ENCODE data around the gene SETD2. TPM values are rescaled to one million over a fixed set of nuclear protein-coding genes. Genes with fewer than 3 reads are reported as not detected.

The SETD2 gene
- total and polyA plus RNA-seq, 2 donors (not counting 1 experiment from before 2014, with no cell fraction given): 22.5 to 35.3 TPM

GRCh38 chr3:47014036-47014435 lies 149.9 kb downstream of the SETD2 start:
- TF ChIP-seq CTCF (conservative IDR thresholded peaks at IDR 0.05 in 1 of 2, IDR thresholded peaks at IDR 0.05 in 1 of 2; ENCODE audit: low read depth in 1 of 2, low read length in 2 of 2): no peak
- no peak for TF ChIP-seq EZH2 (IDR thresholded peaks at IDR 0.05; ENCODE audit: low read length, missing control alignments)
- Histone ChIP-seq H3K27me3 (ENCODE audit: control insufficient read depth, insufficient read depth, low read length) (no peaks in the 10 kb centered on the region), H3K9me3 (ENCODE audit: control insufficient read depth, insufficient read depth, low read depth, low read length) (no peaks in the 10 kb centered on the region), H3K4me2 (ENCODE audit: extremely low read depth, insufficient read depth, low read length) (no peak overlapping the region), H4K20me1 (ENCODE audit: control insufficient read depth, extremely low read depth, insufficient read depth, low read length) (no peaks in the 10 kb centered on the region), H3K4me3 (replicated peaks in 1 of 4; ENCODE audit: control extremely low read depth in 1 of 4, insufficient read depth in 1 of 4, low read depth in 3 of 4, low read length in 4 of 4) (no peak overlapping the region), H3K27ac (ENCODE audit: insufficient read depth, low read length) (no peak overlapping the region), H3K79me2 (ENCODE audit: control insufficient read depth, insufficient read depth, low read length) (no peaks in the 10 kb centered on the region), H3K9ac (ENCODE audit: insufficient read depth, low read length) (no peak overlapping the region), H3K4me1 (ENCODE audit: control insufficient read depth, extremely low read depth, insufficient read depth, low read length) (peaks cover 22% of the 10 kb centered on the region), H3K36me3 (ENCODE audit: control insufficient read depth, insufficient read depth, low read length) (peaks cover 8% of the 10 kb centered on the region), H2AFZ (ENCODE audit: low read length) (no peak overlapping the region)
- no peak for DNase-seq (ENCODE audit: low read depth in 2 of 2)

DNA sequence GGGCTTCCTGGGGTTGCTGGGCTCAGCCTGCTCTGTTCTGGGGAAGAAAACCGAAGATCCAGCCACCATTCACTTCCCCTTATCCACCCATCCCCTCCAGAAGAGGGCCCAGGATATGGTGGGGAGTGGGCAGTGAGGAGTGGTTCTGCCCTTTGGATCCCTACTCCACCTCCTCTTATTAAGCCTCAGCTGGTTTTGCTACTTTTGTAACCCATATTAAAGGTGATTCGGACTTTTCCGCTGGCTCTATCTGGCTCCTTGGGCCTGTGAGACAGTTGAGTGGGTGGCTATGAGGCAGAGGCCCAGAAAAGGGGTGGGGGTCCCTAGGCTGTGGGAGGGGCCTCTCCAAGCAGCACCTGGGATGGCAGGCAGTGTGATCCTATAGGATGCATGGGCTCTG lies 150.7 kb downstream of the SETD2 start:
- Histone ChIP-seq H3K36me3 (ENCODE audit: control insufficient read depth, insufficient read depth, low read length) (peaks cover 8% of the 10 kb centered on the region), H3K9me3 (ENCODE audit: control insufficient read depth, insufficient read depth, low read depth, low read length) (no peaks in the 10 kb centered on the region), H3K27ac (ENCODE audit: insufficient read depth, low read length) (no peak overlapping the region), H2AFZ (ENCODE audit: low read length) (no peak overlapping the region), H3K4me1 (ENCODE audit: control insufficient read depth, extremely low read depth, insufficient read depth, low read length) (peaks cover 22% of the 10 kb centered on the region), H4K20me1 (ENCODE audit: control insufficient read depth, extremely low read depth, insufficient read depth, low read length) (no peaks in the 10 kb centered on the region), H3K4me2 (ENCODE audit: extremely low read depth, insufficient read depth, low read length) (no peak overlapping the region), H3K27me3 (ENCODE audit: control insufficient read depth, insufficient read depth, low read length) (no peaks in the 10 kb centered on the region), H3K9ac (ENCODE audit: insufficient read depth, low read length) (no peak overlapping the region), H3K4me3 (replicated peaks in 1 of 4; ENCODE audit: control extremely low read depth in 1 of 4, insufficient read depth in 1 of 4, low read depth in 3 of 4, low read length in 4 of 4) (no peak overlapping the region), H3K79me2 (ENCODE audit: control insufficient read depth, insufficient read depth, low read length) (no peaks in the 10 kb centered on the region)
- DNase-seq (ENCODE audit: low read depth in 2 of 2): no peak
- TF ChIP-seq EZH2 (IDR thresholded peaks at IDR 0.05; ENCODE audit: low read length, missing control alignments) (no peak), CTCF (conservative IDR thresholded peaks at IDR 0.05 in 1 of 2, IDR thresholded peaks at IDR 0.05 in 1 of 2; ENCODE audit: low read depth in 1 of 2, low read length in 2 of 2) (no peak)

GRCh38 chr3:47012342-47013230 lies 151.3 kb downstream of the SETD2 start:
- H2AFZ ChIP-seq (ENCODE audit: low read length): no peak overlapping the region
- H3K36me3 ChIP-seq (ENCODE audit: control insufficient read depth, insufficient read depth, low read length): peaks cover 4% of the 10 kb centered on the region
- no peak overlapping the region for H3K9ac ChIP-seq (ENCODE audit: insufficient read depth, low read length)
- no peaks in the 10 kb centered on the region for H3K9me3 ChIP-seq (ENCODE audit: control insufficient read depth, insufficient read depth, low read depth, low read length)
- no peak overlapping the region for H3K4me3 ChIP-seq (replicated peaks in 1 of 4; ENCODE audit: control extremely low read depth in 1 of 4, insufficient read depth in 1 of 4, low read depth in 3 of 4, low read length in 4 of 4)
- H3K79me2 ChIP-seq (ENCODE audit: control insufficient read depth, insufficient read depth, low read length): no peaks in the 10 kb centered on the region
- H3K4me2 ChIP-seq (ENCODE audit: extremely low read depth, insufficient read depth, low read length): no peak overlapping the region
- no peak for DNase-seq (ENCODE audit: low read depth in 2 of 2)
- no peaks in the 10 kb centered on the region for H3K27me3 ChIP-seq (ENCODE audit: control insufficient read depth, insufficient read depth, low read length)
- TF ChIP-seq CTCF (conservative IDR thresholded peaks at IDR 0.05 in 1 of 2, IDR thresholded peaks at IDR 0.05 in 1 of 2; ENCODE audit: low read depth in 1 of 2, low read length in 2 of 2) (no peak), EZH2 (IDR thresholded peaks at IDR 0.05; ENCODE audit: low read length, missing control alignments) (no peak)
- no peaks in the 10 kb centered on the region for H4K20me1 ChIP-seq (ENCODE audit: control insufficient read depth, extremely low read depth, insufficient read depth, low read length)
- H3K27ac ChIP-seq (ENCODE audit: insufficient read depth, low read length): no peak overlapping the region
- peaks cover 22% of the 10 kb centered on the region for H3K4me1 ChIP-seq (ENCODE audit: control insufficient read depth, extremely low read depth, insufficient read depth, low read length)

Data from fibroblast of lung (primary cell).